Neural progenitor cell (in vitro differentiated cells): ENCODE results near the gene CLEC9A.

Experiments used
- CTCF ChIP-seq: fragments of 200-600 bp; sonication (generic); IDR thresholded peaks from 2 replicates; pipeline ENCODE4 v1.5.1; 2017; ENCODE audit warnings: antibody characterized with exemption, mild to moderate bottlenecking
- EZH2phosphoT487 ChIP-seq: fragments of 200-600 bp; sonication (generic); IDR thresholded peaks from 2 replicates; pipeline ENCODE4 v1.6.1; 2017; ENCODE audit warnings: antibody characterized with exemption

DNA sequence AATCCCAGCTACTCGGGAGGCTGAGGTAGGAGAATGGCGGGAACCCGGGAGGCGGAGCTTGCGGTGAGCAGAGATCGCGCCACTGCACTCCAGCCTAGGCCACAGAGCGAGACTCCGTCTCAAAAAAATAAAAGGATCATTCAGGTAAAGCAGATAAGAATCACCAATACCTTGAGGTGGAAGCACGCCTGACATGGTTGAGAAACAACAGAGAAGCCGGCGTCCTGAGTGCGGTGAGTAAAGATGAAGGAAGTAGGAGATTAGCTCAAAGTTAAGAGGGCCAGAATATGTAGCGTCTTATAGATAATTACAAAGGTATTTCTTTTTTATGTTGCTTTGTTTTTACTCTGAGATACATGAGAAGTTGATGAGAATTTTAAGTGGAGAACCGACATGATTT, 84.8 kb downstream of the CLEC9A start:
- TF ChIP-seq CTCF: no peak
- no peak for TF ChIP-seq EZH2phosphoT487
